ENCODE results near the gene NTRK1.

DNA sequence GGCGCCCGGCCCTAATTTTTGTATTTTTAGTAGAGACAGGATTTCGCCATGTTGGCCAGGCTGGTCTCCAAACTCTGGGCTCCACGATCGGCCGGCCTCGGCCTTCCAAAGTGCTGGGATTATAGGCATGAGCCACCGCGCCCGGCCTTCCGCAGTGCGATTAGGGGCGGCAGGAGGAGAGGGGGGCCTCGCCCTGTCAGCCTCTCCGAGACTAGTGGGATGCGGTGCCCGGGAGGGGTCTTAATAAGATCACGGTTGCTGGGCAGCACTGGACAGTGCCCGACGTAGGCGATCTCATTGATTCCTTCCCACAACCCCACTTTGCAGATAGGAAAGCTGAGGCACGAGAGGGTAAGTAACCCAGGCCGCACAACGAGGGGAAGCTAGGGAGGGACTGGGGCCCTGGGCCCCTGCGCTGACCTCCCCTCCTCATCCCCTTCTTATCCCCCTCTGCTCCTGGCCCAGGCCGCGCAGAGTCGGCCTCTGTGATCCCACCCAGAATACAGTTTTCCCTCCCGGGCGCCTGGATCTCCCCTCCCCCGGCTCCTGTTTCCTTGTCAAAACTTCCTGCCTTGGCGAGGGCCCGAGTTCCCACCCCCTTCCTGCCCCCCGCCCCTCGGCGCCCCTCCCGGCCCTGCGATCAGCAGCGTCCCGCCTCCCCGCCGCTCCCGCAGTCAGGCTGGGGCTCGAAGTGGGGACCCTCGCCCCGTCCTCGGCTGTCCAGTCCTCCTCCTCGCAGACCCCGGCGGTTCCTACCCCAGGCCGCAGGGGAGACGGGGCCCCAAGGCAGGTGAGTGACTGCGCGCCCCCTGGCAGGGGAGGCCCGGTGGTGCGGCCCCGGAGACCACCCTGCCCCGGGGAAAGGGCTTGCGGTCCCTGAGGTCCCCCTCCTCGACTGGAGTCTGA, 32.6 kb downstream of the NTRK1 start, which contains the start of gene PEAR1:
- TF ChIP-seq CREB5 (CRISPR knock-in tag; IDR thresholded peaks at IDR 0.05; ENCODE audit: low read depth) (no peak), OSR1 (CRISPR knock-in tag; IDR thresholded peaks at IDR 0.05) (no peak), SNAI2 (CRISPR knock-in tag; IDR thresholded peaks at IDR 0.05) (no peak), BACH2 (CRISPR knock-in tag; IDR thresholded peaks at IDR 0.05; ENCODE audit: borderline replicate concordance) (no peak), PATZ1 (CRISPR knock-in tag; IDR thresholded peaks at IDR 0.05; ENCODE audit: borderline replicate concordance) (no peak), CSDC2 (CRISPR knock-in tag; IDR thresholded peaks at IDR 0.05) (no peak), ZC3H10 (CRISPR knock-in tag; IDR thresholded peaks at IDR 0.05) (no peak), ARNTL (CRISPR knock-in tag; IDR thresholded peaks at IDR 0.05; ENCODE audit: borderline replicate concordance, low read depth) (no peak), ESRRG (CRISPR knock-in tag; IDR thresholded peaks at IDR 0.05) (no peak), ZNF8 (CRISPR knock-in tag; IDR thresholded peaks at IDR 0.05) (no peak), ZFP3 (CRISPR knock-in tag; IDR thresholded peaks at IDR 0.05) (no peak), ZNF70 (CRISPR knock-in tag; IDR thresholded peaks at IDR 0.05) (no peak)

All from SK-N-SH treated with all-trans-retinoic acid at 6 μM for 48 hours (cell line).